ENCODE measurements around the gene ZNF438. TPM values are rescaled to one million over a fixed set of nuclear protein-coding genes. Genes with fewer than 3 reads are reported as not detected.
A peak's percentile ranks its signal among the peaks of the same experiment; 100 is the strongest.

Gene ZNF438
- total and polyA plus RNA-seq, 2 of the 8 experiments (the other 6 are each of a cell fraction or from before 2014, with no cell fraction given), result 0.95 to 1.7 TPM

- FAIRE-seq, result no peak
- POLR2A ChIA-PET (ENCODE audit: partially characterized antibody), result interaction anchor here (0.9 kb wide), 1 partner anchor 41 kb away, joined by 3 read pairs; no protein-coding TSS in a partner anchor
These were observed 213.5 kb downstream of the ZNF438 start for GRCh38 chr10:30818010-30818660.

More at GRCh38 chr10:30818010-30818660, 213.5 kb downstream of the ZNF438 start:
- Histone ChIP-seq H4K91ac (replicated peaks; ENCODE audit: insufficient read length, low read length) (no peak overlapping the region), H2BK20ac (ENCODE audit: low read length) (no peak overlapping the region), H3K36me3 (ENCODE audit: control insufficient read depth in 2 of 4, insufficient read depth in 4 of 4, low read length in 3 of 4) (no peaks in the 10 kb centered on the region), H3K4ac (replicated peaks; ENCODE audit: insufficient read length, low read depth, low read length) (no peak overlapping the region), H3K79me1 (ENCODE audit: low read depth, low read length) (no peaks in the 10 kb centered on the region), H3K4me3 (ENCODE audit: extremely low read depth in 1 of 4, insufficient read depth in 2 of 4, low read depth in 3 of 4, low read length in 4 of 4) (no peak overlapping the region), H3K56ac (replicated peaks; ENCODE audit: insufficient read length, low read depth, low read length) (no peak overlapping the region), H3K4me1 (replicated peaks in 1 of 4; ENCODE audit: control insufficient read depth in 3 of 4, insufficient read depth in 4 of 4, low read length in 3 of 4) (no peaks in the 10 kb centered on the region), H3K79me2 (ENCODE audit: control insufficient read depth in 1 of 2, insufficient read depth in 2 of 2, low read length in 2 of 2) (no peaks in the 10 kb centered on the region), H3K14ac (ENCODE audit: insufficient read length) (no peak overlapping the region), H2AFZ (ENCODE audit: low read length) (no peak overlapping the region), H3K9me3 (ENCODE audit: insufficient read depth in 2 of 2, low read depth in 1 of 2, low read length in 1 of 2) (no peaks in the 10 kb centered on the region), H3K23me2 (ENCODE audit: low read depth, low read length) (no peaks in the 10 kb centered on the region; the same call in 1 of the 2 replicates), H2BK15ac (ENCODE audit: low read length) (no peak overlapping the region), H4K8ac (ENCODE audit: extremely low read depth, insufficient read depth, low read length) (peak overlapping the region; percentile 48; the same call in 1 of the 2 replicates), H2AK5ac (ENCODE audit: low read depth, low read length) (no peak overlapping the region), H3K4me2 (ENCODE audit: insufficient read depth in 1 of 2, low read depth in 2 of 2, low read length in 2 of 2) (no peak overlapping the region), H4K20me1 (replicated peaks in 1 of 2; ENCODE audit: control insufficient read depth in 1 of 2, insufficient read depth in 2 of 2, low read length in 2 of 2) (no peaks in the 10 kb centered on the region), H2BK12ac (ENCODE audit: low read depth, low read length) (no peak overlapping the region), H3K18ac (ENCODE audit: extremely low read depth, low read length) (no peak overlapping the region), H2BK120ac (replicated peaks; ENCODE audit: low read depth, low read length) (no peak overlapping the region), H3K27ac (ENCODE audit: low read depth, low read length) (no peak overlapping the region), H4K5ac (ENCODE audit: insufficient read length, low read depth, low read length) (no peak overlapping the region), H2BK5ac (ENCODE audit: low read depth, low read length) (0 out of 2 replicates have a peak overlapping the region, but pooled peaks have one; percentile 5), H3K9ac (replicated peaks in 1 of 4; ENCODE audit: extremely low read depth in 1 of 4, low read depth in 3 of 4, low read length in 3 of 4) (no peak overlapping the region), H3K27me3 (replicated peaks in 1 of 4; ENCODE audit: control insufficient read depth in 3 of 4, extremely low read depth in 1 of 4, insufficient read depth in 3 of 4, low read length in 3 of 4) (no peaks in the 10 kb centered on the region; a peak in 2 of 7 replicates), H3K23ac (ENCODE audit: insufficient read length) (no peak overlapping the region)
- CTCF ChIA-PET (ENCODE audit: partially characterized antibody), result interaction anchor here (1.1 to 2.1 kb wide), 4 partner anchors 8 to 32 kb away, joined by 3 to 6 read pairs (median 3); no protein-coding TSS in a partner anchor
- WGBS, 2 experiments (ENCODE audit: extremely low coverage in 1 of 2, insufficient coverage in 1 of 2, insufficient read length in 1 of 2, insufficient replicate concordance in 2 of 2, low coverage in 1 of 2, low lambda C conversion rate in 2 of 2, missing lambda C conversion rate in 1 of 2), result 95% methylated on average over 10 of the region's 12 CpGs; no CpG with 5 or more reads in 1 of the 2 experiments
- DNase-seq (ENCODE audit: low read depth in 1 of 2, low spot score in 2 of 2), result no peak
- TF ChIP-seq ATF3 (IDR thresholded peaks at IDR 0.05; ENCODE audit: insufficient read depth, low read depth, low read length) (no peak), TCF12 (IDR thresholded peaks at IDR 0.05; ENCODE audit: low read depth, low read length) (no peak), HDAC2 (IDR thresholded peaks at IDR 0.05; ENCODE audit: borderline replicate concordance in 1 of 2, low read depth in 2 of 2, low read length in 2 of 2) (no peak), GABPA (IDR thresholded peaks at IDR 0.05; ENCODE audit: borderline replicate concordance, insufficient read depth, low read length) (no peak), RBBP5 (IDR thresholded peaks at IDR 0.05; ENCODE audit: borderline replicate concordance, low read depth, low read length) (no peak), CEBPB (IDR thresholded peaks at IDR 0.05; ENCODE audit: low read depth, low read length) (no peak), JUN (IDR thresholded peaks at IDR 0.05; ENCODE audit: low read depth, low read length) (no peak), NRF1 (IDR thresholded peaks at IDR 0.05; ENCODE audit: low read depth, low read length) (no peak), TAF1 (IDR thresholded peaks at IDR 0.05; ENCODE audit: low read depth, low read length) (no peak)
- TF ChIP-seq, protein P1, sequence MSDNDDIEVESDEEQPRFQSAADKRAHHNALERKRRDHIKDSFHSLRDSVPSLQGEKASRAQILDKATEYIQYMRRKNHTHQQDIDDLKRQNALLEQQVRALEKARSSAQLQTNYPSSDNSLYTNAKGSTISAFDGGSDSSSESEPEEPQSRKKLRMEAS (IDR thresholded peaks at IDR 0.05), result no peak
